Astrocyte (in vitro differentiated cells and primary cell): Measurements from ENCODE around the gene GBF1. TPM values are rescaled to one million over a fixed set of nuclear protein-coding genes. Genes with fewer than 3 reads are reported as not detected.

Source experiments
- DNase-seq: peaks from one replicate; pipeline ENCODE4 v3.0.0-alpha.2; 2010; ENCODE audit warnings: low read depth
- FAIRE-seq: peaks from 2 replicates; lab custom pipeline; 2011; peaks lifted over from hg19 to GRCh38; lab: Jason Lieb, UNC
- H2AFZ ChIP-seq: 2 replicates; pipeline ENCODE4 v1.6.0; 2012; ENCODE audit warnings: low read depth, low read length, inconsistent platforms
- H3K27ac ChIP-seq: 2 replicates; pipeline ENCODE4 v1.5.1; 2011; ENCODE audit warnings: low read depth, low read length, inconsistent platforms
- H3K27me3 ChIP-seq: 2 replicates; pipeline ENCODE4 v1.6.0; 2011; ENCODE audit warnings: low read length, inconsistent platforms; ENCODE audit not compliant: insufficient read depth
- H3K36me3 ChIP-seq: 2 replicates; pipeline ENCODE4 v1.5.1; 2011; ENCODE audit warnings: low read length, inconsistent platforms; ENCODE audit not compliant: insufficient read depth
- H3K4me1 ChIP-seq: 2 replicates; pipeline ENCODE4 v1.5.1; 2011; ENCODE audit warnings: low read length, inconsistent platforms; ENCODE audit not compliant: insufficient read depth
- H3K4me2 ChIP-seq: 2 replicates; pipeline ENCODE4 v1.6.0; 2012; ENCODE audit warnings: low read length, inconsistent platforms
- H3K4me3 ChIP-seq: 2 replicates; pipeline ENCODE4 v1.5.1; 2011; ENCODE audit warnings: low read depth, mild to moderate bottlenecking, low read length, inconsistent platforms; ENCODE audit not compliant: insufficient read depth
- H3K79me2 ChIP-seq: 2 replicates; pipeline ENCODE4 v1.6.0; 2012; ENCODE audit warnings: mild to moderate bottlenecking, low read length, inconsistent platforms; ENCODE audit not compliant: insufficient read depth
- H3K9ac ChIP-seq: 2 replicates; pipeline ENCODE4 v1.6.0; 2012; ENCODE audit warnings: mild to moderate bottlenecking, low read length, inconsistent platforms
- H3K9me3 ChIP-seq: 2 replicates; pipeline ENCODE4 v1.5.1; 2012; ENCODE audit warnings: low read depth, mild to moderate bottlenecking, low read length, inconsistent platforms; ENCODE audit not compliant: insufficient read depth
- H4K20me1 ChIP-seq: 2 replicates; pipeline ENCODE4 v1.6.0; 2012; ENCODE audit warnings: low read length, inconsistent platforms; ENCODE audit not compliant: insufficient read depth
- H3K27ac Mint-ChIP-seq: one replicate; pipeline ENCODE4 v1.8.0; 2021; ENCODE audit warnings: mild to moderate bottlenecking, mixed read lengths; ENCODE audit not compliant: unreplicated experiment
- H3K27me3 Mint-ChIP-seq: one replicate; pipeline ENCODE4 v1.8.0; 2021; ENCODE audit warnings: low read depth, mixed read lengths; ENCODE audit not compliant: unreplicated experiment
- H3K36me3 Mint-ChIP-seq: one replicate; pipeline ENCODE4 v1.8.0; 2021; ENCODE audit warnings: low read depth, mixed read lengths; ENCODE audit not compliant: unreplicated experiment
- H3K4me1 Mint-ChIP-seq: one replicate; pipeline ENCODE4 v1.8.0; 2021; ENCODE audit warnings: low read depth, mixed read lengths; ENCODE audit not compliant: unreplicated experiment
- H3K4me3 Mint-ChIP-seq: one replicate; pipeline ENCODE4 v1.8.0; 2021; ENCODE audit warnings: mild to moderate bottlenecking, moderate library complexity, mixed read lengths; ENCODE audit not compliant: unreplicated experiment
- H3K9me3 Mint-ChIP-seq: one replicate; pipeline ENCODE4 v1.8.0; 2021; ENCODE audit warnings: mild to moderate bottlenecking, mixed read lengths; ENCODE audit not compliant: unreplicated experiment
- CTCF ChIP-seq: IDR thresholded peaks from 2 replicates; pipeline ENCODE4 v1.5.1; 2011; ENCODE audit warnings: low read depth, mild to moderate bottlenecking, inconsistent platforms, low read length, moderate library complexity; ENCODE audit not compliant: insufficient read depth
- EZH2 ChIP-seq: IDR thresholded peaks from 2 replicates; pipeline ENCODE4 v1.6.1; 2012; ENCODE audit warnings: mild to moderate bottlenecking, low read length, inconsistent platforms; ENCODE audit not compliant: insufficient read depth
- total RNA-seq: library from RNA; stranded (reverse); gene quantifications from 2 replicates; pipeline ENCODE4 v1.2.1, GENCODE V29; 2021

GBF1 gene
- total RNA-seq, 1 donor from 2014 or later: 72.8 TPM

- H3K9ac ChIP-seq: no peak overlapping the region
- Mint-ChIP-seq H3K4me3 (no peak overlapping the region), H3K27me3 (peaks cover 29% of the 10 kb centered on the region), H3K36me3 (no peaks in the 10 kb centered on the region), H3K9me3 (peaks cover 24% of the 10 kb centered on the region), H3K27ac (no peak overlapping the region), H3K4me1 (no peaks in the 10 kb centered on the region)
- H3K79me2 ChIP-seq: no peaks in the 10 kb centered on the region
- no peaks in the 10 kb centered on the region for H3K9me3 ChIP-seq
- H3K4me2 ChIP-seq: no peak overlapping the region
- no peak for DNase-seq
- FAIRE-seq: no peak
- no peak for TF ChIP-seq EZH2
- TF ChIP-seq CTCF: no peak
- H3K4me1 ChIP-seq: no peaks in the 10 kb centered on the region
- no peaks in the 10 kb centered on the region for H4K20me1 ChIP-seq
- H3K36me3 ChIP-seq: no peaks in the 10 kb centered on the region
- no peak overlapping the region for H3K4me3 ChIP-seq
- H3K27me3 ChIP-seq: peaks cover 5% of the 10 kb centered on the region
- H3K27ac ChIP-seq: no peak overlapping the region
- H2AFZ ChIP-seq: no peak overlapping the region
These were observed 47.3 kb upstream of the GBF1 start for GRCh38 chr10:102198027-102198426.

GRCh38 chr10:102200751-102201640 lies 44.3 kb upstream of the GBF1 start:
- FAIRE-seq: no peak
- Mint-ChIP-seq H3K9me3 (peaks cover 28% of the 10 kb centered on the region), H3K27me3 (peaks cover 30% of the 10 kb centered on the region)

More at GRCh38 chr10:102200751-102201640, 44.3 kb upstream of the GBF1 start:
- H3K27ac Mint-ChIP-seq: no peak overlapping the region
- no peak for TF ChIP-seq CTCF
- Histone ChIP-seq H3K79me2 (no peaks in the 10 kb centered on the region), H3K27ac (no peak overlapping the region), H3K4me1 (no peaks in the 10 kb centered on the region), H4K20me1 (no peaks in the 10 kb centered on the region), H3K4me2 (no peak overlapping the region), H3K9ac (no peak overlapping the region), H3K9me3 (peaks cover 10% of the 10 kb centered on the region), H3K27me3 (peaks cover 8% of the 10 kb centered on the region), H3K4me3 (no peak overlapping the region), H3K36me3 (no peaks in the 10 kb centered on the region), H2AFZ (no peak overlapping the region)
- H3K36me3 Mint-ChIP-seq: peaks cover 2% of the 10 kb centered on the region
- no peak for DNase-seq
- no peaks in the 10 kb centered on the region for H3K4me1 Mint-ChIP-seq
- no peak overlapping the region for H3K4me3 Mint-ChIP-seq
